ENCODE results near the gene M6PR.

DNA sequence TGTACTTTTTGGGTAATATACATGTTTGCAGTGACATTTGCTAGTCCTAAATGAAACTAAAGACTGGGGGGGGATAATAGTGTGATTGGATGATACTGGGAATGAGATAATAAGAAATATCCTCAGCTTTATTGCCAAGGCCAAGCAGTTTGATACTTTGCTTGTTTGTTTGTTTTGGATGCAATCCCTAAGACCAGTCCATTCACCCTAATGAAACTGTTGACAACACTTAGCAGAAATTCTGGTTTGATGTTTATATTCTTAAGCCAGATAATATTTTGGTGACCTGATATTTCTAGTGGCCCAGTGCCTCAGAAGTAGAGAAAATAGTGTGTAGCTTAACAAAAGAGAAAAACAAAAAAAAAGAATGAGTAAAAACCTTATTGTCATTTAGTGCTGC is 33.3 kb downstream of the M6PR start:
- TF ChIP-seq, protein P1, sequence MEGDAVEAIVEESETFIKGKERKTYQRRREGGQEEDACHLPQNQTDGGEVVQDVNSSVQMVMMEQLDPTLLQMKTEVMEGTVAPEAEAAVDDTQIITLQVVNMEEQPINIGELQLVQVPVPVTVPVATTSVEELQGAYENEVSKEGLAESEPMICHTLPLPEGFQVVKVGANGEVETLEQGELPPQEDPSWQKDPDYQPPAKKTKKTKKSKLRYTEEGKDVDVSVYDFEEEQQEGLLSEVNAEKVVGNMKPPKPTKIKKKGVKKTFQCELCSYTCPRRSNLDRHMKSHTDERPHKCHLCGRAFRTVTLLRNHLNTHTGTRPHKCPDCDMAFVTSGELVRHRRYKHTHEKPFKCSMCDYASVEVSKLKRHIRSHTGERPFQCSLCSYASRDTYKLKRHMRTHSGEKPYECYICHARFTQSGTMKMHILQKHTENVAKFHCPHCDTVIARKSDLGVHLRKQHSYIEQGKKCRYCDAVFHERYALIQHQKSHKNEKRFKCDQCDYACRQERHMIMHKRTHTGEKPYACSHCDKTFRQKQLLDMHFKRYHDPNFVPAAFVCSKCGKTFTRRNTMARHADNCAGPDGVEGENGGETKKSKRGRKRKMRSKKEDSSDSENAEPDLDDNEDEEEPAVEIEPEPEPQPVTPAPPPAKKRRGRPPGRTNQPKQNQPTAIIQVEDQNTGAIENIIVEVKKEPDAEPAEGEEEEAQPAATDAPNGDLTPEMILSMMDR (IDR thresholded peaks at IDR 0.05; ENCODE audit: insufficient read depth, low read length): no peak
- TF ChIP-seq POLR2AphosphoS5 (IDR thresholded peaks at IDR 0.05; ENCODE audit: low read depth) (no peak), SPI1 (IDR thresholded peaks at IDR 0.05; ENCODE audit: borderline replicate concordance, low read depth) (no peak)

Measured in HL-60 (cell line).